ENCODE measurements around the gene SLC25A27. TPM values are rescaled to one million over a fixed set of nuclear protein-coding genes. Genes with fewer than 3 reads are reported as not detected.

The SLC25A27 gene
- total and polyA plus RNA-seq, 9 of the 15 experiments (the other 6 are each of a cell fraction or from before 2014, with no cell fraction given), result not detected

- no peak for TF ChIP-seq ZNF766 (CRISPR knock-in tag; conservative IDR thresholded peaks at IDR 0.05)
Observed at GRCh38 chr6:46704562-46704961, 51.8 kb downstream of the SLC25A27 start (continued).

GRCh38 chr6:46706464-46706863, 53.7 kb downstream of the SLC25A27 start:
- H3K36me3 ChIP-seq (ENCODE audit: control insufficient read depth, insufficient read depth, low read length), result no peaks in the 10 kb centered on the region
- FAIRE-seq (no peak), DNase-seq (ENCODE audit: extremely low read depth in 1 of 4, low spot score in 3 of 4) (no peak), ATAC-seq (no peak)
- H2AFZ ChIP-seq (ENCODE audit: low read depth, low read length), result no peak overlapping the region
- no peak overlapping the region for H3K9ac ChIP-seq (ENCODE audit: insufficient read depth in 1 of 2, low read depth in 2 of 2, low read length in 2 of 2)
- in situ Hi-C loops (cut with MboI) (no loop called here), intact Hi-C loops (cut with micrococcal nuclease) (no loop called here)
- no peaks in the 10 kb centered on the region for H3K9me3 ChIP-seq (replicated peaks; ENCODE audit: control insufficient read depth, insufficient read depth, low read depth, low read length)
- H3K4me2 ChIP-seq (ENCODE audit: insufficient read depth, low read length), result no peak overlapping the region
- no peak overlapping the region for H3K4me3 ChIP-seq
- H3K9me1 ChIP-seq (ENCODE audit: control insufficient read depth, insufficient read depth, low read length), result no peaks in the 10 kb centered on the region
- no peaks in the 10 kb centered on the region for H3K4me1 ChIP-seq (replicated peaks in 1 of 2; ENCODE audit: control insufficient read depth in 2 of 2, insufficient read depth in 2 of 2, low read length in 2 of 2)
- no peak overlapping the region for H3K27ac ChIP-seq (ENCODE audit: extremely low read depth, low read depth, low read length)
- no peaks in the 10 kb centered on the region for H3K27me3 ChIP-seq (ENCODE audit: control insufficient read depth in 2 of 2, insufficient read depth in 2 of 2, low read length in 2 of 2)
- H3K79me2 ChIP-seq (ENCODE audit: control insufficient read depth, insufficient read depth, low read length), result no peaks in the 10 kb centered on the region
- H4K20me1 ChIP-seq (replicated peaks; ENCODE audit: control insufficient read depth, insufficient read depth, low read length), result no peaks in the 10 kb centered on the region
- BruUV-seq (replicated peaks), result no TSS peak
- 0% methylated on average over 2 of the region's 2 CpGs for WGBS (ENCODE audit: insufficient coverage, low coverage, missing lambda C conversion rate)
- ChIA-PET POLR2A (no interaction called here), CTCF (ENCODE audit: low intra/inter-chr PET ratio) (no interaction called here)
- TF ChIP-seq FOXK2 (conservative IDR thresholded peaks at IDR 0.05 in 1 of 2, IDR thresholded peaks at IDR 0.05 in 1 of 2; ENCODE audit: low read depth in 2 of 2), result no peak
- TF ChIP-seq GATAD2A (IDR thresholded peaks at IDR 0.05), result no peak
- no peak for TF ChIP-seq ZKSCAN8 (CRISPR knock-in tag; IDR thresholded peaks at IDR 0.05)
- no peak for TF ChIP-seq PML (IDR thresholded peaks at IDR 0.05; ENCODE audit: low read length)
- no peak for TF ChIP-seq CC2D1A (IDR thresholded peaks at IDR 0.05)
- TF ChIP-seq KDM5B (IDR thresholded peaks at IDR 0.05; ENCODE audit: insufficient replicate concordance, low read depth, low read length), result no peak
- no peak for TF ChIP-seq RBM34 (IDR thresholded peaks at IDR 0.05; ENCODE audit: borderline replicate concordance, insufficient read depth, low read length)
- TF ChIP-seq ZNF282 (CRISPR knock-in tag; IDR thresholded peaks at IDR 0.05), result no peak
- no peak for TF ChIP-seq ZNF586 (CRISPR knock-in tag; conservative IDR thresholded peaks at IDR 0.05)
- TF ChIP-seq SLC30A9 (CRISPR knock-in tag; IDR thresholded peaks at IDR 0.05), result no peak
- no peak for TF ChIP-seq ZBTB43 (CRISPR knock-in tag; IDR thresholded peaks at IDR 0.05)
- TF ChIP-seq STAT6 (CRISPR knock-in tag; IDR thresholded peaks at IDR 0.05), result no peak
- no peak for TF ChIP-seq NKRF (IDR thresholded peaks at IDR 0.05; ENCODE audit: borderline replicate concordance)
- TF ChIP-seq TEAD2 (tag; IDR thresholded peaks at IDR 0.05), result no peak
- TF ChIP-seq ESRRA (IDR thresholded peaks at IDR 0.05; ENCODE audit: borderline replicate concordance, low read depth), result no peak
